HG02870 (cell line): ENCODE measurements around the gene PRKN.
"Not testable (repeated sequence)": the region's sequence is repeated elsewhere in the genome, so short reads cannot be mapped to it uniquely, and the experiment has no call there.

Experiments used
- ATAC-seq: cut with Tn5 transposase; IDR thresholded peaks from one replicate; pipeline ENCODE4 v1.9.1; 2021; ENCODE audit warnings: mild to moderate bottlenecking, moderate library complexity; ENCODE audit not compliant: unreplicated experiment

Gene PRKN

DNA sequence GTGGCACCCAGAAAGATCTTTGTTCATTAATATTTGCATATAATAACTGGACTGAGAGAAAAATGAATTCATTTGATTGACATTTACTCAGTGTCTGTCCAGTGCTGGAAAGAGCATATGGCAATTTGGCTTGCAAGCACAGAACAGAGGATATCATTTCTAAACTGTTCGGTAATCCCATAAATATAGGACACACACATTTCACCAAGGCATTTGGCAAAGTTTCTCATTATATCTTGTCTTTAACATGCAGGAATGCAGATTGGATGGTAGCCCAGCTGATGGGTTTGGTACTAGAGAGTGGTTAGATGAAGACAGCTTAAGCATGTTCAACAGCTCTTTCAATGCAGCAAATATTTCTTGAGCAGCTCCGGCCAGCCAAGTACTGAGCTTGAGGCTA is 259.2 kb downstream of the PRKN start:
- no peak for ATAC-seq

DNA sequence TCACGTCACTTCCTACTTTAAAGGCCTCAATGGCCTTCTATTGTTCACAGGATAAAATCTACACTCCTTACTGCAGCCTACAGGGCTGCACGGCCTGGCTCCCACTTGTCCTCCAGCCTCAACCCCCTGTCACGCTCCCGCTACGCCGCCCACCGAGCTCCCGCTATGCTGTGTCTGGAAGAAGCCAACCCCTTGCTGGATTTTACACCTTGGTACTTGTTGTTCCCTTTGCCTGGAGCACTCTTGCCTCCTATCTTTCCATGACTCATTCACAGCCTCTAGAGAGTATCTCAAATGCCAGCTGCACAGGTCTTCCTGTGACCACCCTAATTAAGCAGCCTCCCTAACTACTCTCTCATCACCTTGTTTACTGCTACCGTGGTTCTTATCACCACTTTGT is 259.9 kb downstream of the PRKN start:
- ATAC-seq: no peak

DNA sequence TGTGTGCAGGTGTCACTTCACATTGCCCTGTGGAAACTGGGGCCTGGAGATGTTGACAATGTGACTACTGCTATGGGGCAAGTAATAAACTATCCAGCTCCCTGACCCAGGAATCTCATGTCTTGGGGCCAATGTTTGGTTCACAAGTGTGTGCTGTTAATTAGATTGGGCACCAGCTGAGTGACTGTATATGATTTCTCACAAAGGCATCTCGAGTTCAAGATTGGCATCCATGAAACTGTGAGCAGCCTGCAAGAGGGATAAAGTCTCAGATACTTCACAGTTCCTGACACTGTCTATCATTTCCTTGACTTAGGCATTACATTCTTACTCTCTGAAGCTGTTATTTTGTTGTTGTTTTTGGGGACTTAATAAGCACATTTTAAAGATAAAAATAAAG is 264.0 kb downstream of the PRKN start:
- ATAC-seq: no peak

DNA sequence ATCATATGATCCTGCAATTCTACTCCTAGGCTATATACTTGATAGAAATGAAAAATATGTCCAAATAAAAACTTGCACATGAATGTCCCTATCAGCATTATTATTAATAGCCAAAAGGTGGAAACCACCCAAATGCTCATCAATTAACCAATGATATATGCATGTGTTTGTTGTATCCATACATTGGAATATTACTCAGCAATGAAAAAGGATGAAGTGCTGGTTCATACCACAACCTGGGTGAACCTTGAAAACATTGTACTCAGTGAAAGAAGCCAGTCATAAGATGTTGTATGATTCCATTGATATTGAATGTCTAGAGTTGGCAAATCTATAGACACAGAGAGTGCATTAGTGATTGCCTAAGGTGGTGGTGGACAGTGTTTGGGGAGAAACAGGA is 267.6 kb downstream of the PRKN start:
- ATAC-seq: no peak

DNA sequence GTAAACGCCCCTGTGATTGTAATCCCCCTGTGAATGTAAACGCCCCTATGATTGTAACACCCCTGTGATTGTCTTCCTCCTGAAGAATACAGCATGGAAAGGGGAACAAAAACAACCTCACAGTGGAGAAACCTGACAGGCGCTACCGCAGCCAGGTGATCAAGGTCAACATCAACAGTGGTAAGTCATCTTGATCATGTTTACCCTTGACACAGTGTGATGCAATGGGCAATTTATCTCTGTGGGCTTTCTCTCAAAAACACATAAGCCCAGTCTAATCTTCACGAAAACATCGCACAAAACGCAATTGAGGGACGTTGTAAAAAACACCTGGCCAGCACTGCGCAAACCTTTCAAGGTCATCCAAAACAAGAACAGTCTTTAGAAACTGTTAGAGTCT is 277.2 kb downstream of the PRKN start:
- ATAC-seq: no peak

DNA sequence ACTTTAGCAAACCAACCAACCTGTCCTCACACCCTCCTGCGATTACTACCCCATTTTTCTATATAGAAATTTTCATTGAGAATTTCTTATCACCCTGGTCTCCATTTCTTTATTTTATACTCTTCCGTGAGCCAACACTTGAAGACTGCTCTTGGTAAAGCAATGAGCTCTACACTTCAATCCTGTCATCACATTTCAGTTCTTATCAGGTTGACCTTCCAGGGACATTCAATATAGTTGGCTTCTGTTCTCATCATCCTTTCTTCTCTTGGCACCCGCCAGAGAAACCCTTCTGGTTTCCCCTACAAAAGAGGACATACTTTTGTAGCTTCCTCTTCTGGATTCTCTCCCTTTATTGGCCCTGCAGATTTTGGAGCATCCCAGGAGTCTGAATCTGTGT is 279.3 kb downstream of the PRKN start:
- no peak for ATAC-seq

DNA sequence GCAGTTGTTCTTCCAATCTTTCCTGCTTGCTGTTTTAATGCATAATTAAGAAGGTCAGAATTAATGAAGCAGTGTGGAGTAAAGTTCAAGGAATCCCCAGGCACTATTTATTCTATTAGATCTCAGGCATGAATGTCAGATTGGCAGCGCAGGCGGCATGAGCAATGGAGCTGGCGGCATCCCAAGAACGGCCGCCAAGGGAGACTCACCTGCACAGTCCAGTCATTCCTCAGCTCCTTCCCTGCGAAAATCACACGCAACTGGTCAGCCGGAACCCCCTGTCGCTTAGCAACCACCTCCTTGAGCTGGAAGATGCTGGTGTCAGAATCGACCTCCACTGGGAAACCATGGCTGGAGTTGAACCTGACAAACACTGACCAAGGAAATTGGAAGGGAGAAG is 284.5 kb downstream of the PRKN start:
- no peak for ATAC-seq

DNA sequence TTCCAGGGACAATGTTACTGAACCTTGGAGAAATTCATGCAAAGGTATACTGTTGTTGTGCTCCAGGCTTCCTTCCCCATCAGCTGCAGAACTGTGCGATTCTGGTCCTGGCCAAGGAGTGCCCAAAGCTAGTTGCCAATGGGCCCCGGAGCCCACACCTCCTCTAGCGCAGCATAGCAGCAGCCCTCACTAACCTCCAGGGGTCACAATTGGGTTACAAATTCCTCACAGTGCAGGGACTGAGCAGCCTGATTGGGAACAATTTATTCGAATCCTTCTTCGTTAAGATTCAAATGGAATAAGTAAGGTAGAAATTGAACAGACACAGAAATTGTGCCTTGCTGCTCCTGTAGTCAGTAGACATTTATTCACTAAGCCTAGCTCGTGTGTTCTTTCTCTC is 284.9 kb downstream of the PRKN start:
- no peak for ATAC-seq

DNA sequence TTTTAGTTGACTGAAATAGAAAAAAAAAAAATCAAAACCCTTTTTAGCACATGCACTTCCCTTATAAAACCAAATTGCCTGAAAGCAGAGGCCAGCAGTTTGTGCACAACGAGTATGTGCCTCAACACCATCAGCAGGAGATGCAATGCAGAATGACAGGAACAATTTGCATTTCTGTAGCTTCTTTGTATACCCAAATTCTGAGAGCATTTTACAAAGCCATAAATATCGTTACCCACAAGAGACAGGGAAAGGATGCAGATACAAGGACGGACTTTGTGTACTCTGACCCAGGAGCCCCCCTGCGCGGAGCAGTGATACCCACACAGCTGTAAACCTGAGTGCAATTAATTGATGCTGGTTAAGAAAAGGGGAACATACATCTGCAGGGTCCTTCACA is 285.6 kb downstream of the PRKN start:
- no peak for ATAC-seq

DNA sequence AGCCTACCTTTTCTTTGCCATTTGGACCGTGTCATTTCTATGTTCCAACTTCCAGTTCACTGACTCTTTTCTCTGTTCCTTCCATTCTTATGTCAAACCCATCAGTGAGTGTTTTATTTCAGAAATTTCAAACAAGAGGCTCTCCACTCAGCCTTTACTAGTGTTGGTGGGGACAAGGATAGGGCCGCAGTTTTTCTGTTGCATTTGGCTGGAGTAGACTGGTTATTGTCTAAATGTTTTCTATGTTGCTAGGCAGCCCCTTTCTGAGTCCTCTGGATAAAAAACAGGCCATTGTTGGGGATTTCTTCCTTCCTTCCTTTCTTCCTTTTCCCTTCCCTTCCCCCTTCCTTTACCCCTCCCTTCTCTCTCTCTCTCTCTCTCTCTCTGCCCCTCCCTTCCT is 288.6 kb downstream of the PRKN start:
- ATAC-seq: no peak

DNA sequence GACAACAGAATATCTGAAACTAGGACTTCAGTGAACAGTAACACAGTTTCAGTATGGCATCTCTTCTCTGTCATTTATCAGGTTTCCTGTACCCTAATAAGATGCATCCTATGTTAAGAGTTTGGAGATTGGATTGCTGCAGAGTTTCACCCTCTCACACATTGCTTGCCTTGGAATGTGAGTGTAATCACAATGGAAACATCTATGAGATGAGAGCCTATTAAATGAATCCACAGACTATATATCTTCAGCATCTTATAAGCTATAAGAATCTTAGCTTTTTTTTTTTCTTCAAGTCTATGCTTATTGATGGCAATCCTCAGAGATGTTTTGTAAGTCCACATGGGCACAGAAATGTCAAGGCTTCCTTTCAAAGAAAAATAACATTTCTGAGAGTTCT is 292.5 kb downstream of the PRKN start:
- ATAC-seq: no peak

DNA sequence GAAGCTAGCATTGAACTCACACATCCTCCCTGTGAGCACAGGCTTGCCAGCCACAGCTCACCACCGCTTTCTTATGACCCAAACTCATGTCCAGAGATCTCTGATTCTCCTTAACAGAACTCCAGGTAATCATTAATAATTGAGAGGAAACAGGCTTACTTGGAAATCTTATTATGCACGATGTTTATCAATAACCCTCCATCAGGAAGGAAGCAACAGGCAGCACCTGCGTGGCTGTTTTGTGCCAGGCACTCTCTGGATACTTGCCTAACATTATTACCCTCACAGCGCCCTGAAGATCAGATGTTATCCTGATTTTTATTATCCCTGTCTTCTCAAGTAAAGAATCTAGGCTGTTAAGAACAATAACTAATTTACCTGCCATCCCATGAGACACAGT is 306.6 kb downstream of the PRKN start:
- no peak for ATAC-seq

DNA sequence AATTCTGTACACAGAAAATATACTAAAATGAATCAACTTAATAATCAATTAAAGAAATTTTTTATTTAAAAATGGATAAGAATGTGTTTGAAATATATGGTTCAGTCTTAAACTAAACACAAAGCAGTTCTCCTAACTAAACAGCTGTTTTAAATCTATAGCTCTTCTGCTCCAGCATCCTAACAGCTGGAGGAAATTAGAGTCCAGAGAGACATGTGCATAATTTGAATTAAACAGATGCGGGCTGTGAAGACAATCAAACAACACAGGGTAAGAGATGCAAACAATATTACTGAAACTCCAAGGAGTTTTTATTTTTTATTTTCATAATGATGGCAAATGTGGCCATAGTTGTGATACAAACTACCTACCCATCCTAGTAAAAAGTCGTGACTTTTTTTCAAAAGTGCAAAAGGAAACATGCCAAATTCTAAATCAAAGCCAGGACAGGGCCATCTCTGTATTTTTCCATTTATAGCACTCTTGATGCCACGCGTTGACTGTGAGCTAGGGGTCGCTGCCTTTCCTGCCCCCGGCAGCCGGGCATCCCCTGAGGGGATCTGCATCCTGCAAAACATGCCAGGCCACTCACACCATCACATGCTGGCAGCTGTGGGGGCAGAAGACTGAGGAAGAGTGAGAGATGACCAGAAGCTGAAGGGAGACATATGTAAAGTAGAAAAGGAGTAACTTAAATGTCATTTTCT is 310.6 kb downstream of the PRKN start:
- ATAC-seq: no peak

DNA sequence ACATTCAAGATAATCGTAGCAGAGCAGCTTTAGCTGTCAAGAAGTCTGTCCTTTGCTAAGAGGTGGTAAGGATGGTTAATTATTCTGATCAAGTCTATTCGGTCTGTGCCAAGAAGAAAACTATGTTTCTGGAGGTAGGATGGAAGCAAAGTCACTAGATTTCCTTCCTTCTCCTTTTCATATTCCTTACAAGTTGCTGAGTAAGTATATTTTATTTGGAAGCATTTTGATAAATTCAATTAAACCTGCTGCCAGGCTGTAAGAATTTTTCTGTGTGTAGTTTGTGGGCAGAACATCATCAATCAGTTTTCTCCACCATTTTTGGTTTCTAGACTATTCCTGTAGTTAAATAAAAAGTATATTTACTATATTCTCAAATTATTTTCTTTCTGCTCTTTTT is 311.3 kb downstream of the PRKN start:
- ATAC-seq: no peak

DNA sequence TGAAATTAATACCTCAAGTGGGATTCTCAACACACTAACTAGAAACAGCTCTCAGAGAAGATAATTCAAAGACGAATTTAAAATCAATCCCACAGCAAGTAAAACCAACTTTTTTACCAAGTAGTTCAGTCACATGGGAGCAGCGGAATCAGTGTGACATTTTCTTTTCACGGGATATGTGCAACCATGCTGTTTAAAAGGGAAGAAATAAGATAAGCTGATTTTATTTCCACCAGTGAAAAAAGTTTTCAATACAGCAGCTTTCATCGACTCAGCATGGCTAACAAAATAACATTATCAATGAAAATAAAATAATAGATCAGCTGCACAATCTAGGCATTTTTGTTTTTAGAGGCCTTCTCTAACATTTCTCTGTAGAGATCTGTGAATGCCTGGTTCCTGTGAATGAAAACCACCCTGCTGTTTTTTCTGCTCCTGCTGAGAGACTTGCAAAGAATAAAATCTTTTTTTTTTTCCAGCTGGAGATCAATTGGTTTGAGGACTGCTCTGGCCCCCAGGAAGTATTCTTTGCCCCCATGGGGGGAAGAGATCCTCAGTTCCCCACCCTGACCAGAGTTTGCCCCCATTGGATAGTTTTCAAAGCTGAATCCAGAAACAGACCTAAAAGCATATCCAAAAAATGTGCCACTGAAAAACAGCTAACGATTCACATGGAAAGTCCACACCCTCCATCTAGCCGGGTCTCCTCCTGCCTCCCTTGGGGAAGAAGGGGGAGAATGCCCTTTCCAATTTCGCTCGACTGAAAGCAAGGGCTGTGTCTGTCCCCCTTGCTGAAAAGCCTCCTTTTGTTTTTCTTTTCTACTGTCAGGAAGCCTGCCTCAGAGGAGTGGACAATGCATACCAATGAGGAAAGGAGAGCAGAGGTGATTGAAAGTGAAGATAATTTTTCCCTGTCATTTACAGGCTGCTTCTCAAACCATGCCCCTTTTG is 317.6 kb downstream of the PRKN start:
- no peak for ATAC-seq

DNA sequence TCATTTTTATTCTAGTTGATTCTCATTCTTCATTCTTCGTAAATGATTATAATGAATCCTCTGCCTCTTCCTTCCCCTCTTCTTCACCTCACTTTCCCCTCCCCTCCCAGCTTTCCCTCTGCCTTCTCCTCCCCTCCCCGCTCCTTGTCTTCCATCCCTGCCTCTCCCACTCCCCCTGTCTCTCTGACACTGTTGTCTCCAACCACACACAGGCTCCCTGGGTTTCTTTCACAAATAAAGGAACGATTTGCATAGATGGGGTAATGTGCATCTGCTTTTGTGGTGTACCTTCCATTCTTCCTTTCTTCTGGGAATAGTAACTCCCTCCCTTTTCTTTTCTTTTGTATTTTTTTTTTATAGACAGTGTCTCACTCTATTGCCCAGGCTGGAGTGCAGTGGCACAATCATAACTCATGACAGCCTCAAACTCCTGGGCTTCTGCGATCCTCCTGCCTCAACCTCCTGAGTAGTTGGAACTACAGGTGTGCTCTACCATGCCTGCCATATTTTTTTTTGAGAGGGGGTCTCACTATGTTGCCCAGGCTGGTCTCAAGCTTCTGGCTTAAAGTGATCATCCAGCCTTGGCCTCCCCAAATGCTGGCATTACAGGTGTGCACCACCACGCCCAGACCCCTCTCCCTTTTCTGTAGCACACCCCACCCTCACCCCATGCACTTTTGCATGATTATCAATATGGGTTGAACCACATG is 318.6 kb downstream of the PRKN start:
- no peak for ATAC-seq

DNA sequence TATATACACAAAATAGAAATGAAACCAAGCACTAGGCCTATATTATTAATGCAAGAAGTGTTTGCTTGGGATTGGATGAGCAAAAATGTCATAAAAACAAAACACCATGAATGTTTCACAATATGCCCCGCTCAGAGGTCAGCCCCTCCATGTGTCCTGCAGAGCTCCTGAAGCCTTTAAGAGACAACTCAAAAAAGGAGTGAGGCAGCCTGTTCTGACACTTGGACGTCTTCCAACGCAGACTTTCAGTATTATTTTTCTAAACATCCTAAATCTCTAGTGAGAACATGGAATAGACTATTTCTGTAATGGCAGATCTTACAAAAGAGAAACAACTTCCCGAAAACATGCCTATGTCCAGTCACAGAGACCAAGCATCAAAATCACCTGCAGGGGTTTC is 322.6 kb downstream of the PRKN start:
- ATAC-seq: no peak

DNA sequence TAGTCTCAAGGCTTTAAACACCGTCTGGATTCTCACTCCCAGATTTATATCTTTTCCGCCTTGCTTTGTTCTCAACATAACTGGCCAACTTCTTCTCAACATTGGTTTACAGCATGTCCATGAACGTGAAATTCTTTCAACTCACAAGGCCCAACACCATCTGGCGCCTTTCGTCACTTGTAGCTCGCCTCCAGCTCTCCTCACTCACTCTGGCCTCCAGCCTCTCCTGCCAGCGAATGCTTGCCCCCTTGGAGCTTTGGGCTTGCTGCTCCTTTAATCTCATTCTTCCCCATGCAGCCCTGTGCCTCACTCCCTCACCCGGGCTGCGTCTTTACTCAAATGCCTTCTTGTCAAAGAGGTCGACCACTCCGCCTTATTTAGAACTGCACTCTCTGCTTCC is 324.5 kb downstream of the PRKN start:
- no peak for ATAC-seq

DNA sequence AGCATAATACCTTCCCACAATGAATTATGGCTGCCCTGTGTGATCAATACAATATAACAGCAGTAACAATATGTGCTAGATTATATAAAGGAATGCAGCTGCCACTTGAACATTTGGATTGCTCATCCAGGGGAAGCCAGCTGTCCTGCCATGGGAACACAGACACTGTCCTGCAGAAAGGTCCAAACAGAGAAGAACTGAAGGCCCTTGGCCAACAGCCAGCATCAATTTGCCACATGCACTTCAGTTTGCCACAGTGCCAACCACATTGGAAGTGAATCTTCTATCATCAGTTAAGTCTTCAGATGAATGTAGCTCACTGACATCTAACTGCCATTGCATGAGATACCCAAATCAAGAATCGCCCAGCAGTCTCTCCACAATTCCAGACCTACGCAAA is 332.4 kb downstream of the PRKN start:
- ATAC-seq: no peak

DNA sequence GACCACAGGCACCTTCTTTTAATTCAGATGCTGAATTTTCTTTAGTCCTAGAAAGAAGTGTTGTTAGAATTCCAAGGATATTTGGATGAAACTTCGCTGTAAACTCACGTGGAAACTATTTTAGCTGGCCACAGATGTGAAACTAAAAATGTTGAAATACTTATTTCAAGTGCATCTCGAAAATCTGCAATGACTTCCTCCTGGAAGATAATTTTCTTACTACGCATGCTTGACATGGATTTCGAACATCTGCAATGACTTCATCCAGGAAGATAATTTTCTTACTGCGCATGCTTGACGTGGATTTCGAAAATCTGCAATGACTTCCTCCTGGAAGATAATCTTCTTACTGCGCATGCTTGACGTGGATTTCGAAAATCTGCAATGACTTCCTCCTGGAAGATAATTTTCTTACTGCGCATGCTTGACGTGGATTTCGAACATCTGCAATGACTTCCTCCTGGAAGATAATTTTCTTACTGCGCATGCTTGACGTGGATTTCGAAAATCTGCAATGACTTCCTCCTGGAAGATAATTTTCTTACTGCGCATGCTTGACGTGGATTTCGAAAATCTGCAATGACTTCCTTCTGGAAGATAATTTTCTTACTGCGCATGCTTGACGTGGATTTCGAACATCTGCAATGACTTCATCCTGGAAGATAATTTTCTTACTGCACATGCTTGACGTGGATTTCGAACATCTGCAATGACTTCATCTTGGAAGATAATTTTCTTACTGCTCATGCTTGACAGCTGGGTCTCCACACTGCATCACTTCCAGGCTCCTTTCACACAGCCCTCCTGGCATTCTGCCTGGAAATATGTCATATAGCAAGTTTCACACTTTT is 336.4 kb downstream of the PRKN start:
- not testable (repeated sequence) for ATAC-seq
